ENCODE results near the gene TNIP2. TPM values are rescaled to one million over a fixed set of nuclear protein-coding genes. Genes with fewer than 3 reads are reported as not detected.
A peak's percentile ranks its signal among the peaks of the same experiment; 100 is the strongest.

Gene TNIP2
- total and polyA plus RNA-seq, 11 donors, result 12.6 to 94.5 (median 23.4) TPM

- Histone ChIP-seq H3K27ac (peak overlapping the region; percentile 48 to 89 (median 74)), H3K4me3 (peak overlapping the region in 10 of 12 donors; percentile 31 to 99 (median 74)), H3K9me3 (no peaks in the 10 kb centered on the region), H3K36me3 (peaks cover 0 to 11% (median 0%) of the 10 kb centered on the region in 9 donors), H3K27me3 (no peaks in the 10 kb centered on the region), H3K4me1 (peaks cover 0 to 29% (median 12%) of the 10 kb centered on the region in 12 donors)
- intact Hi-C loops (cut with DNase I), result loop anchor here in 3 of 10 donors (2.0 to 10.0 kb wide), 5 partner anchors 35 to 515 kb away; partner anchors contain the start of genes HAUS3 (in 1 of the 3), MXD4 (in 1 of the 3), POLN (in 1 of the 3) and SH3BP2 (in 1 of the 3)
- ATAC-seq (peak in 1 of 4 donors; percentile 8), DNase-seq (no peak)
- 71 to 73% (median 71%) methylated on average over 25 of the region's 25 CpGs for WGBS, 4 donors
- TF ChIP-seq CTCF (IDR thresholded peaks at IDR 0.05) (no peak), POLR2A (IDR thresholded peaks at IDR 0.05) (peak in 1 of 2 donors; percentile 2)
These were observed 685 bp upstream of the TNIP2 start for GRCh38 chr4:2756691-2757350.

- intact Hi-C loops (cut with DNase I), result loop anchor here in 3 of 10 donors (5.0 to 10.0 kb wide), 4 partner anchors 37 to 513 kb away; partner anchors contain the start of genes HAUS3 (in 1 of the 3), MXD4 (in 1 of the 3), POLN (in 1 of the 3) and SH3BP2 (in 1 of the 3)
- 60 to 63% (median 61%) methylated on average over 21 to 23 of the region's 23 CpGs for WGBS, 4 donors
- peak in 1 of 5 donors; percentile 30 for DNase-seq
- H3K4me1 ChIP-seq, result peaks cover 0 to 39% (median 21%) of the 10 kb centered on the region in 12 donors
- H3K27ac ChIP-seq, result peak overlapping the region in 9 of 12 donors; percentile 75 to 95 (median 88)
- no peaks in the 10 kb centered on the region for H3K27me3 ChIP-seq
- H3K36me3 ChIP-seq, result peaks cover 0 to 21% (median 0%) of the 10 kb centered on the region in 9 donors
- no peak for ATAC-seq
- no peaks in the 10 kb centered on the region for H3K9me3 ChIP-seq
- H3K4me3 ChIP-seq, result peak overlapping the region; percentile 62 to 99 (median 89)
- TF ChIP-seq POLR2A (IDR thresholded peaks at IDR 0.05), result no peak
- no peak for TF ChIP-seq CTCF (IDR thresholded peaks at IDR 0.05)
These were observed 1.0 kb downstream of the TNIP2 start for GRCh38 chr4:2754848-2755819.

GRCh38 chr4:2753436-2753835 is 2.7 kb downstream of the TNIP2 start:
- Histone ChIP-seq H3K4me1 (peaks cover 0 to 40% (median 21%) of the 10 kb centered on the region in 12 donors), H3K4me3 (no peak overlapping the region), H3K9me3 (no peaks in the 10 kb centered on the region), H3K36me3 (peaks cover 0 to 27% (median 0%) of the 10 kb centered on the region in 9 donors), H3K27ac (no peak overlapping the region), H3K27me3 (no peaks in the 10 kb centered on the region)
- ATAC-seq (no peak), DNase-seq (peak in 1 of 5 donors; percentile 23)
- no peak for TF ChIP-seq CTCF (IDR thresholded peaks at IDR 0.05)
- no peak for TF ChIP-seq POLR2A (IDR thresholded peaks at IDR 0.05)
- intact Hi-C loops (cut with DNase I), result loop anchor here in 1 of 10 donors (10.0 kb wide), 1 partner anchor 489 kb away; the partner anchor contains the start of gene MXD4
- 62 to 78% (median 72%) methylated on average over 4 of the region's 4 CpGs for WGBS, 4 donors

Measured in heart left ventricle (tissue), 16 donors.